Measurements from ENCODE around the gene PCAT6.
"Not testable (repeated sequence)": the region's sequence is repeated elsewhere in the genome, so short reads cannot be mapped to it uniquely, and the experiment has no call there.

PCAT6 gene

DNA sequence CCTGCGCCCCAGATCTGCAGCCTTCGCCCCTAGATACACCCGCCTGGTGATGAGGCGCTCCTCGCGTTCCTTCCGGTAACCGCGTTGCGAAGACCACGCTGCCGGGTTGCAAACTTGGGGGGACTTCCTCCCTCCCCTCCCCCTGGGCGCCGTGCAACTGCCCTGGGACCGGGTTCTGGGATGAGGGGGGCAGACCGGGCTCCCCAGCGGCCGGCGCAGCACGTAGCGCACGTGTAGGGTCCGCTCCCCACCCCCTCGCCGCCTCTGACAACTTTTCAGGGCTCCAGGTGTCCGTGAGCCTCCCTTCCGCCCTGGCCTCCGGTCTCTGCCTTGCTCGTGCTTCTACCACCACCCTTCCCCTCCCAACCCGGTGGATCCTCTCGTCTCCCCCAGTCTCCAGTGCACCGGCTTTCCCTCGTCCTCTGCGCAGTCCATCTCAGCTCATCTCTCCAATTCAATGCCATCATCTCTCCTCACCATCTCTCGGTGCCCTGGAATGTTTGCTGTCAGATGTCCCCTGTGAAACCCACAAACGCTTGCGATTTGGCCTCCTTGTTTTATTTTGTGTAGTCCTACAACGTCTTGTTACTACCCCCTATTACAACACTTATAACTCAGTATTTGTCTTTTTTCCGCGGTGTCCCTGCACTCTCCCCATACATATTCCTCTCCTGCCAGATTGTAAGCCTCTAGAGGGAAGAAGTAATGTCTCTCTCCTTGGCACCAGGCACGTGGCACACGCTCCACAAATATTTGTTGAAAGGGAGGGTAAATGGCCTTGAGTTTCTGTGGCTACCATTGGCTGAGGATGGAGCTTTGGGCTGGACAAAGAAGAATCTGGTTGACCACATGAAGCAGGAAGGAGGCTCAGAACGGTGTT is 782 bp downstream of the PCAT6 start:
- peak in 1 of 2 experiments; percentile 89 for DNase-seq (ENCODE audit: low read depth in 1 of 2, low spot score in 1 of 2)
- in situ Hi-C loops (cut with HindIII; ENCODE audit: low pct_unique_long_range_greater_than_20kb, low sequenced_read_pairs): no loop called here

DNA sequence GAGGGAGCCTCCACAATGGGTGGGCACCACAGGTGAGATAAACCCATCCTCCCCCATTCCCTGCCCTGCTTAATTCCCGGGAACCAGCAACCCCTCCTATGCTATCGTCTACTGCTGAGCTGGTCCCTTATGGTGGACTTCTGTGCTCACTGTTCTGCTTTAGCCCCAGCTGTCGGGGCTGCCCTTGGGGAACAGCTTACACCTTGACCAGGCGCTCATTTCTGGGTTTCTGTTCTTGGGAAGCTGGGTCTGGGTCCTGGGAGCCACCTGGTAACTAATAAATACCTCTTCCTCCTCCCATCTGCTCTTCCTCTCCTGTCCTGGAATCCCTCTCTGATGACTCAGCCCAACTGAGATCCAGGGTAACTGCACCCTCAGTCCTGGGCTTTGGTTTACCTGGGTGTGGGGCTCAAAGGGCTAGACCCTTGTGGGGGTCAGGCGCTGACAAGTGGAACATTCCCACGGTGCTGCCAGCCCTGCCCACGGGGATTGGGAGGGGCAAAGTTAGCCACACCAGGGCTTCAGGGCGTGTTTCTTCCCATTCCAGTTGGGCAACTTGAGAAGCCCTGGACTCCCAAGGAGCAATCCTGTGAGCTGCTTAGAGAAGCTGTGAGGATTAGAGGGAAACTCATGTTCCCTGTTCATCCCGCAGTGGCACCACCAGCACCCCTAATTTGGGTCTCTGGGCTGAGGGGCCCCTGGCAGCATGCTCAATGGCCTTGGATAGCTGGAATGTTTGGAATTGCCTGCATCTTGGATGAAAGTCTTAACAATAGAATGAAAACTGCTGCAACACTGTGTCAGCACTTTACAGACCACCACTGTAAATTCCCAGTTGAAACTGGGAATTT is 1.6 kb downstream of the PCAT6 start:
- TF ChIP-seq JUND (IDR thresholded peaks at IDR 0.05; ENCODE audit: low read depth): no peak
- in situ Hi-C loops (cut with HindIII; ENCODE audit: low pct_unique_long_range_greater_than_20kb, low sequenced_read_pairs): no loop called here

More for the DNA sequence above, 782 bp downstream of the PCAT6 start:
- TF ChIP-seq JUND (IDR thresholded peaks at IDR 0.05; ENCODE audit: low read depth): no peak

DNA sequence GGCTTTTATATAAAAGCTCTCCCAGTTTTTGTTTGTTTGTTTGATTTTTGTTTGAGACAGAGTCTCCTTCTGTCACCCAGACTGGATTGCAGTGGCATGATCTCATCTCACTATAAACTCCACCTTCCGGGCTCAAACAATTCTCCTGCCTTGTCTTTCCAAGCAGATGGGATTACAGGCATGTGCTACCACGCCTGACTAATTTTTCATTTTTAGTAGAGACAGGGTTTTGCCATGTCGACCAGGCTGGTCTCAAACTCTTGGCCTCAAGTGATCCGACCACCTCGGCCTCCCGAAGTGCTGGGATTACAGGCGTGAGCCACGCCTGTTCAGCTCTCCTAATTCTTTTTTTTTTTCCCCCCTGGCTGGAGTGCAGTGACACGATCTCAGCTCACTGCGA is 4.4 kb downstream of the PCAT6 start:
- in situ Hi-C loops (cut with HindIII; ENCODE audit: low pct_unique_long_range_greater_than_20kb, low sequenced_read_pairs): no loop called here
- peak in 1 of 2 experiments; percentile 49 for DNase-seq (ENCODE audit: low read depth in 1 of 2, low spot score in 1 of 2)

More for the DNA sequence above, 1.6 kb downstream of the PCAT6 start:
- peak; percentile 71 to 94 for DNase-seq (ENCODE audit: low read depth in 1 of 2, low spot score in 1 of 2)

DNA sequence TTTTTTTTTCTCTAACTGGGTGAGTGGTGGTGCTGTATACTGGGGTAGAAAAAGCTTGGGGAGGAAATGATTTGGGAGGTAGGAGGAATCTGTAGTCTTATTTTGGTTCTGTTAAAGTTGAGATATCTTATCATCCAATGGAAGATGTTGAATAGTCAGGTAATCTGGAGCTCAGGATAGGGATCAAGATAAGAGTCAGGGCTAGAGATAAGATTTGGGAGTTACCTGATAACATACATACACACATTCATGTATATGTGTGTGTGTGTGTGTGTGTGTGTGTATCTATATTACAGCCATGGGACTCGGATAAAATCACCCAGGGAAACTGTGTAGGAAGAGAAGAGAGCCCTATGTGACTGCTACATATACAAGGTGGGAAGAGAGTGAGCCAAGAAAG is 8.1 kb downstream of the PCAT6 start:
- in situ Hi-C loops (cut with HindIII; ENCODE audit: low pct_unique_long_range_greater_than_20kb, low sequenced_read_pairs): no loop called here
- TF ChIP-seq JUND (IDR thresholded peaks at IDR 0.05; ENCODE audit: low read depth): no peak
- DNase-seq (ENCODE audit: low read depth in 1 of 2, low spot score in 1 of 2): no peak

More for the DNA sequence above, 4.4 kb downstream of the PCAT6 start:
- no peak for TF ChIP-seq JUND (IDR thresholded peaks at IDR 0.05; ENCODE audit: low read depth)

DNA sequence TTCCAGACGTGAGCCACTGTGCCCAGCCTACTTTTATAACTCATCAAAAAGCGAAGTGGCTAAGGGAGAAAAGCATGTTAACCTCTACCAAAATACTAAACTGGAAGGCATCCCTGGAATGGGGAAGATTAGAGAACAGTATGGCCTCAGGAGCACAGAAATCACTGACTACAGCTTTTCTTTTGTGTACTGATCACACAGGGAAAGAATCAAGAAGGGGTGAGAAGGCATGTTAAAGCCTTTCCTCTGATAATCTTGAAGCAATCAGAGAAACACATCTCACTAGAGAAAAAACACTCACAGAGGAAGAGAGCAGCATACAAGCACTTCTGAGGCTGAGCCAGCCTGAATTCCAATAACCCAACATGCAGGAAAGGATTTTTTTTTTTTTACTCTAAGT is 10.7 kb downstream of the PCAT6 start:
- DNase-seq (ENCODE audit: low read depth in 1 of 2, low spot score in 1 of 2): no peak
- no peak for TF ChIP-seq JUND (IDR thresholded peaks at IDR 0.05; ENCODE audit: low read depth)
- in situ Hi-C loops (cut with HindIII; ENCODE audit: low pct_unique_long_range_greater_than_20kb, low sequenced_read_pairs): no loop called here

DNA sequence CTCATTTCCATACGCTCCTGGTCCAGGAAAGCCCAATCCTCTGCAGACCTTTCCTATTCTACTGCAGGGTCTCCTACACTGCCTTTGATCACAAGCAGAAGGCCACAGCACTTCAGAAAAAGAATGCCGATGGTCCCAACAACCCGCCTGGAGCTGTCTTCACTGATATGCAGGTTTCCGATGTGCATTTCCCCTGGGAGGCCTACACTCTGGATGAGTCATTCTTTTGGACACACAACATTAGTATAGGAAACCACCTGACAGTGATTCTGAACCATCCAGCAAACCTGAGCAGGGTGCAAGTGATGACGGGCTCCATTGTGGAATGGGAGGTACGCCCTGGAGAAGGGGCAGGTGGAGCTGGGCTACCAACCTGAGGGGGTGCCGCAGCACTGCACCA is 15.0 kb downstream of the PCAT6 start:
- in situ Hi-C loops (cut with HindIII; ENCODE audit: low pct_unique_long_range_greater_than_20kb, low sequenced_read_pairs): no loop called here
- no peak for DNase-seq (ENCODE audit: low read depth in 1 of 2, low spot score in 1 of 2)
- no peak for TF ChIP-seq JUND (IDR thresholded peaks at IDR 0.05; ENCODE audit: low read depth)

DNA sequence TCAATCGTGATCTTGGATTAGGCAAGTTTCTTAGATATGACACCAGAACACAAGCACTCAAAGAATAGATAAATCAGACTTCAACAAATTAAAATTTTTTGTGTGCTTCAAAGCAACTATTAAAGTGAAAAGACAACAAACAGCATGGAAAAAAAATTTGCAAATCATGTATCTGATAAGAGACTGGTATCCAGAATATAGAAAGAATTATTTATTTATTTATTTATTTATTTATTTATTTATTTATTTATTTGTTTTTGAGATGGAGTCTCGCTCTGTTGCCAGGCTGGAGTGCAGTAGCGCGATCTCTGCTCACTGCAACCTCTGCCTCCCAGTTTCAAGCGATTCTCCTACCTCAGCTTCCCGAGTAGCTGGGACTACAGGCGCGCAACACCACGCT is 18.5 kb downstream of the PCAT6 start:
- in situ Hi-C loops (cut with HindIII; ENCODE audit: low pct_unique_long_range_greater_than_20kb, low sequenced_read_pairs); DNase-seq (ENCODE audit: low read depth in 1 of 2, low spot score in 1 of 2): not testable (repeated sequence)

DNA sequence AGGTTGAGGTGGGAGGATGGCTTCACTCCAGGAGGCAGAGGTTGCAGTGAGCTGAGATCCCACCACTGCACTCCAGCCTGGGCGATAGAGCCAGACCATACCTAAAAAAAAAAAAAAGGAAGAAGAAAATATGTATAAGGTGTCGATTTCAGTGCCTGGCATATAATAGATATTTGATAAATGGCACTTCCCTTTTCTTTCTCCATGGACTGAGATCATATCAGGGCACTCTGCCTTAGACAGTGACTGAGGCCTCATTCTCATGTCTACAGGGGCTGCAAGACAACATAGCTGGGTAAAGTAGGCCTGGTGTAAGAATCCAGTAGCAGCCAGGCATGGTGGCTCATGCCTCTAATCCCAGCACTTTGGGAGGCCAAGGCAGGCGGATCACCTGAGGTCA is 21.2 kb downstream of the PCAT6 start:
- TF ChIP-seq JUND (IDR thresholded peaks at IDR 0.05; ENCODE audit: low read depth): no peak
- DNase-seq (ENCODE audit: low read depth in 1 of 2, low spot score in 1 of 2): no peak
- in situ Hi-C loops (cut with HindIII; ENCODE audit: low pct_unique_long_range_greater_than_20kb, low sequenced_read_pairs): no loop called here

DNA sequence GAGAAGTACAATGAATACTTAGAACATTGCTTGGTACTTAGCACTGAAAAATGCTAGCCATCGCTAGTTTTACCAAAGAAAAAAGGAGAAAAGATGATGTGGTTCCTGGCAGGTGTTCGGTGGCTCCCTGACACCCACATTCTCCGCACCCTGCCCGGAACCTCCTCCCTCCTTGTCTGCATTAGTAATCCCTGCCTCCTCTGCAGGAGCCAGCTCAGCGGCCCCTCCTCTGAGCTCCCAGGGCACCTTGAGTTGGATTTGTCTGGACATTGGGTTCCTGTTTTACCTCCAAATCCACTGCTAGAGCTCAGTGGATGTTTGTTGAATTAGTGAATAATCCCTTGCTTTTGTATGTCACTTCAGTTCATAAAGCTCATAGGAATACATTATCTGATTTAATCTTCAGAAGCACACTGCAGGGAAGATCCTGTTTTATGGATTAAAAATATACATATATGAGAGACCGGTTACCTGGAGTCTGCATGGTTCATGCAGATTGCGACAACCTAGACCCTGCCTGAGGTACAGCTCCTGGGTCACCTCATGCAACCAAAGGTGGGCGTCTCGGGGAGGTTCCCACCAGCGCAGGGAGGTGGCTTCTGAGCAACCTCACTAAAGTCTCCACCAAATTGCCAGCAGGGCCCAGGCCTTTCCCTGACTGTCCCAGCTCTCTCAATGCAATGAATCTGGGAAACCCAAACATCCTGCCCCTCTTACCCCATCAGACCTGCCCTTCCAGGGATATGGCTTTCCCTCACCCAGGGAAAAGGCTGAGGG is 24.2 kb downstream of the PCAT6 start:
- no peak for DNase-seq (ENCODE audit: low read depth in 1 of 2, low spot score in 1 of 2)
- no peak for TF ChIP-seq JUND (IDR thresholded peaks at IDR 0.05; ENCODE audit: low read depth)
- in situ Hi-C loops (cut with HindIII; ENCODE audit: low pct_unique_long_range_greater_than_20kb, low sequenced_read_pairs): no loop called here

DNA sequence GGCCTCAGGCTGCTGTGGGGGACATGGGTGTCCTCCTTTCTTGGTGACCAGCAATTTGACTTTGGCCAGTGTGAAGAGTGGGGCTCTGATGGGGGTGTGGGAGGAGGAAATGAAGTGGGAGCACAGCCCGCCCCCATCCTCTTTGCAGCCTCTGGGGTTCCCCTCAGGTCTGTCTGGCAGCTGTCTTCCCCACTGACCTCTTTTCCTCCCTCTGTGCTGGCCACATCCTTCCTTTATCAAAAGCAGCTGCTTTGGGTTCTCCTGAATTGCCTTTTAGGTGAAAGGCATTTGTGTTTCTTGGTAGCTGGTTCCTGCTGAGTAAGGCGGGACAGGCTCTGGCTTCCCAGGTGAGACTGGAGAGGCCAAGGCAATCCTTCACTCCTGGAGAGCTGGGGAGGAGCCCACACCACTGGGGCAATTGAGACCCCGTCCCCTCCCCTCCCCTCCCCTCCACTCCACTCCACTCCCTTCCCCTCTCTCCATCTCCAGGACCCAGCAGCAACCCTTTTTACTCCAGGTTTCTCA is 24.9 kb downstream of the PCAT6 start:
- in situ Hi-C loops (cut with HindIII; ENCODE audit: low pct_unique_long_range_greater_than_20kb, low sequenced_read_pairs): no loop called here
- no peak for TF ChIP-seq JUND (IDR thresholded peaks at IDR 0.05; ENCODE audit: low read depth)
- no peak for DNase-seq (ENCODE audit: low read depth in 1 of 2, low spot score in 1 of 2)

DNA sequence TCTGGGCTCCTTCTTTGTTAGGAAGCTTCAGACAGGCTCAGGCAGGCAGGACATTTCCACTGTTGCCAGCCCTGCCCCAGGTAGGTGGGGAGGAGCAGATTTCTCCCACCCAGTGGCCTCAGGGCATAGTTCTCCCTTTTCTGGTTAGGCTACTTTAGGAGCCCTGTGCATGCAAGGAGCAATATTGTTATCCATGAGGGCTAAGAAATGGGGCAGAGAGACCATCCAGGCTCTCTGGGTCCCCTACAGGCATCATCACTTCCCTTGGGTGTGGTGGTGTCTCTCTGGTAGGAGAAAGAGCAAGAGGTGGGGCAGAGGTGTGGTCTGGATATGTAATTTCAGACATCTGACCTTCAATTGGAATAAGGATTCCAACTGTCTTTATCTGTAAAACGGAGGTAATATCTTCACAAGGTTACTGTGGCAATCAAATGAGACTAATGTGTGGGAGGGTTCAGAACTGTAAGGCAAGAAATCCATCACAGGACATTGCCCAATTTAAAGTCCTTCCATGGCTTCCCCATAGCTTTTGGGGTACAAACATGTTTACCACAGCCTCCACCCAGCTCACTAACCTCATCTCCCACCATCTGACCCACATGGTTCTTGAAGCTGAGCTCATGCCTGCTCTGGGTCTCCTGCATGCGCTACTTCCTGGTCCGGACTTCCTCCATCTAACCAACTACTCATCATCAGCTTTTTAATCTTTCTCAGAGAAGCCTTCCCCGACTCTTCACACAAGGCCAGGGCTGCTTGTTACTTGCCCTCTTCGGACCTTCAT is 26.1 kb downstream of the PCAT6 start:
- TF ChIP-seq JUND (IDR thresholded peaks at IDR 0.05; ENCODE audit: low read depth): no peak
- DNase-seq (ENCODE audit: low read depth in 1 of 2, low spot score in 1 of 2): peak; percentile 49 to 86
- in situ Hi-C loops (cut with HindIII; ENCODE audit: low pct_unique_long_range_greater_than_20kb, low sequenced_read_pairs): no loop called here

Measured in T47D (cell line).